Fibroblast of pulmonary artery (primary cell): ENCODE data around the gene RNF223.

Experiments
- DNase-seq: peaks from one replicate; pipeline ENCODE4 v3.0.0-alpha.2; 2010; ENCODE audit warnings: low read depth
- H3K4me3 ChIP-seq: replicated peaks from 2 replicates; pipeline ENCODE4 v1.5.1; 2011; ENCODE audit warnings: low read depth, mild to moderate bottlenecking, control low read depth, low read length, moderate library complexity
- TF ChIP-seq, protein P1 (sequence below): IDR thresholded peaks from 2 replicates; pipeline ENCODE4 v1.5.1; 2011; ENCODE audit warnings: mild to moderate bottlenecking, control low read depth, low read length, inconsistent platforms; ENCODE audit errors: missing control alignments

RNF223 gene

DNA sequence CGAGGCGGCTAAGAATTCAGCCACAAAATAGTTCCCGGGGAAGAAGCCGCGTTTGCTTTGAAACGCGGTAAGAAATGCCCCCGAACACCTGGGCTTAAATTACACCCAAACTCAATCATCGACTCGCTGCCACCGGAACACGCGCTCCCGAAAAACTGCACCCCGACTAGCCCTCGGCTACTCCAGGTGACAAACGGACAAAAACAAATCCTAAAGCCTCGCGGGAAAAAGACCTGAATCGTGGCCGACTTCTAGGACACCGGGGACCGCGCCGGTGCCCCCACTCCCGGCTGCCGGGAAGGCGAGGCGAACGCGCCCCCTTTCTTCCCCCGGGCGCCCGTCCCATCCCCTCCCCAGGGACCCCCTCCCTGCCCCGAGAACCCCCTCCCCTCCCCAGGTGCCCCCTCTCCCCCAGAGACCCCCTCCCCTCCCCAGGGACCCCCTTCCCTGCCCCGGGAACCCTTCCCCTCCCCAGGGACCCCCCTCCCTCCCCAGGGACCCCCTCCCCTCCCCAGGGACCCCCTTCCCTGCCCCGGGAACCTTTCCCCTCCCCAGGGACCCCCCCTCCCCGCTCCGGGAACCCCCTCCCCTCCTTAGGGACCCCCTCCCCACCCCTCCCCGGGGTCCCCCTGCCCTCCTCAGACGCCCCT, 41.2 kb upstream of the RNF223 start:
- DNase-seq, result no peak
- peak overlapping the region; percentile 67 for H3K4me3 ChIP-seq
- TF ChIP-seq, protein P1, sequence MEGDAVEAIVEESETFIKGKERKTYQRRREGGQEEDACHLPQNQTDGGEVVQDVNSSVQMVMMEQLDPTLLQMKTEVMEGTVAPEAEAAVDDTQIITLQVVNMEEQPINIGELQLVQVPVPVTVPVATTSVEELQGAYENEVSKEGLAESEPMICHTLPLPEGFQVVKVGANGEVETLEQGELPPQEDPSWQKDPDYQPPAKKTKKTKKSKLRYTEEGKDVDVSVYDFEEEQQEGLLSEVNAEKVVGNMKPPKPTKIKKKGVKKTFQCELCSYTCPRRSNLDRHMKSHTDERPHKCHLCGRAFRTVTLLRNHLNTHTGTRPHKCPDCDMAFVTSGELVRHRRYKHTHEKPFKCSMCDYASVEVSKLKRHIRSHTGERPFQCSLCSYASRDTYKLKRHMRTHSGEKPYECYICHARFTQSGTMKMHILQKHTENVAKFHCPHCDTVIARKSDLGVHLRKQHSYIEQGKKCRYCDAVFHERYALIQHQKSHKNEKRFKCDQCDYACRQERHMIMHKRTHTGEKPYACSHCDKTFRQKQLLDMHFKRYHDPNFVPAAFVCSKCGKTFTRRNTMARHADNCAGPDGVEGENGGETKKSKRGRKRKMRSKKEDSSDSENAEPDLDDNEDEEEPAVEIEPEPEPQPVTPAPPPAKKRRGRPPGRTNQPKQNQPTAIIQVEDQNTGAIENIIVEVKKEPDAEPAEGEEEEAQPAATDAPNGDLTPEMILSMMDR, result no peak

DNA sequence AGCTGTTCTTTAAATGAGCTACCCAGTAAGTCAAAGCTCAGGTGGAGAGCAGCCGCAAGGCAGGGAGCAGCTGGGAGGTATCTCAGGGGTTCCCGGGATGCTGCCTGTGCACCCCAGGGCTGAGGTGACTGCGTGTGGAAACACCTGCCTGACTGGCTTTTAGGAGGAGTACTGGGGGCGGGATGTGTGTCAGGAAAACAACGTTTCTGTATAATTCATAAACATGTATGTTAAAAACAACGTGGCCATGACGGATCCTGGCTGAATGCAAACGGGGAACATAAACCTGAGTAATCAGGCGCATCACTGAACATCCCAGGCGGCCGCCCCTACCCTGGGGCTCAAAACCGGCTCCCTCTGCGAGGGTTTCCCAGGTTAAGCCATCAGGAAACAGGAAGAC, 40.3 kb upstream of the RNF223 start:
- H3K4me3 ChIP-seq, result no peak overlapping the region
- TF ChIP-seq, protein P1, result no peak
- DNase-seq, result no peak

DNA sequence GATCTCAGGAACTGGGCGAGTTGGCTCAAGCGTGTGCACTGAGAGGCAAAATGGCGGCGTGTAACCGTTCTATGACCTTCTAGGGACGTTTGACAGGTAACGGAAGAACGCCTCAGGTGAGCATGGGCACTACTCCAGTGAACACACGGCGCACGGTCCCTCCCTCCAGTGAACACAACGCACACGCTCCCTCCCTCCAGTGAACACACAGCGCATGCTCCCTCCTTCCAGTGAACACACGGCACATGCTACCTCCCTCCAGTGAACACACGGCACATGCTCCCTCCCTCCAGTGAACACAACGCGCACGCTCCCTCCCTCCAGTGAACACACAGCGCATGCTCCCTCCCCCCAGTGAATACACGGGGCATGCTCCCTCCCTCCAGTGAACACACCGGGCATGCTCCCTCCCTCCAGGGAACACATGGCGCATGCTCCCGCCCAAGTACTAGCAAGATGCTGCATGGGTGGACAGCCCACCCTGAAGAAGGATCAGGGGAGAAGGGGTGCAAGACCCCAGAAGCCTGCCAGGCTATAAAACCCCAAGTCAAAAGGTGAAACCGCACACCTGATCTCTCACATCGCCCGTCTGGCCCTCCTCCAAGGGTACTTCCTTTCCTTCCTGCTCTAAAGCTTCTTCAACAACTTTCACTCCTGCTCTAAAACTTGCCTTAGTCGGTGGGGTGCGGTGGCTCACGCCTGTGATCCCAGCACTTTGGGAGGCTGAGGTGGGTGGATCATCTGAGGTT, 38.3 kb upstream of the RNF223 start:
- no peak for DNase-seq
- TF ChIP-seq, protein P1, result no peak
- no peak overlapping the region for H3K4me3 ChIP-seq

DNA sequence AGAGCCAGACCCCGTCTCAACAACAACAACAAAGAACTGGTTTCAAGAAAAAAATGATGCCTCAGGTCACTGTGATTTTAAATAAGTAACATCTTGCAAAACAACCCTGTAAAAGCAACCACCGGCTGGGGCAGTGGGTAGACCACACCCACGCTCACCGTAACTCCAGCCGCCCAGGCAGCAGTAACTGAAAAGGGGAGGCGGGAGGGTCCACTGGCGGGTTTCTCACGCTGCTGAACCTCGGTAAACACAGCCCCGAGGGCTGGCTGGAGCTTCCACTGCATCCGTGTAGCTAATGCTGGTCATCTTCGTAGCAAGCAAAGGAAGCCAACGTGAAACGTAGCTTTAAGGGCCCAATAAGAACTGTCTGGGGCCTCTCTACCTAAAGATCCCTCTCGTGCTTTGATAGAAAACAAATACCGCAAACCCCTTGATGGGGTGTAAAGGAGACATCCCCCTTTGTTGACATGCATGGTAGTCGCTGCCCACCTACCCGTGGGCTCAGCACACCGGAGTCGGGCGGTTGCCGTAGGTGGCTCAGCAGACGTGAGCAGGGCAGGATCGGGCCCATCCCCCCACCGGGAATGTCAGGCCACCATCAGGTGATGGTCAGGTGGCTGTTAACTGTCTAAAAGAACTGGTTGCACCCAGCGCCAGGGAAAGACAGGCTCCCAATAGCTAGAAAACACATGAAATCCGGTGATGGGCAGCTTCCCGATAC, 37.6 kb upstream of the RNF223 start:
- no peak overlapping the region for H3K4me3 ChIP-seq
- no peak for DNase-seq
- TF ChIP-seq, protein P1, result no peak

DNA sequence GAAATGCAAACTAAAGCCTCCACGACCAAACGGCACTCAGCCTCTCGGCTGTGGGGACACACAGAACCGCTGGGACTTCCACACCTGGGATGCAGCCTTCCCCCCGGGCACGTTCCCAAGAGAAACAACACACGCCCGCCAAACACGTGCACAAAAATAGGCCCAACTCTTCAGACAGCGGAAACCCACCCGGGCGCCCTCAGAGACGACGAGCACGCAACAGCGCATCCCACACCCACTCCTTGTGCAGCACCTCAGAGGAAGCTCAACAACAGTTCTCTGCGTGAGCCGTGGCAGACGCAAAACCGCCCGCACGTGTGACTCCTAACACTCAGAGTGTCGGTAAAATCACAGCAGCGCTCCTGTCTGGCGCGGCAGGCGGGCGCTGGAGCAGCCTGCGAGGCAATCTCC, 36.5 kb upstream of the RNF223 start:
- no peak for DNase-seq

DNA sequence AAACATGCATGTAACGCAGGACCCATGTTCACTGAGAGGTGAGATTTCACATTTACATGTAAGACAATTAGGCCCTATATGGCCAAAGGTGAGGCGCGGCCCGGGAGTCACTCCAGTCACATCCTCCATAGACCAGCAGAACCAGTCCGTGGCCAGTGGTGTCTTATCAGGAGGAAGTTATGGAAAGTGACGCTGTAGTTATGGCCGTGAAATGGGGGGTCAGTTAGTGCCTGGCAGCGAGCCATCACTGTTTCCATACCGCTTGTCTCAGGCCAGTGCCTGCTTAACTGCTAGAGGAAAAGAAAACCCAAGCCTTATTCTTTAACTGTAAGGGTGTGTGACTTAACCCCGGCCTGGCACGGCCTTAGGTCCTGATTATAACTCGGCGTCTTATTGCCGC, 35.6 kb upstream of the RNF223 start:
- TF ChIP-seq, protein P1, result no peak
- no peak overlapping the region for H3K4me3 ChIP-seq
- DNase-seq, result no peak

More for the DNA sequence above, 36.5 kb upstream of the RNF223 start:
- no peak overlapping the region for H3K4me3 ChIP-seq
- TF ChIP-seq, protein P1, result no peak
